ENCODE results near the gene LIMD2.

Gene LIMD2

GRCh38 chr17:63675607-63676546 is 24.0 kb downstream of the LIMD2 start:
- H3K9ac ChIP-seq (ENCODE audit: low read depth, low read length), result 0 out of 2 replicates have a peak overlapping the region, but pooled peaks have one; percentile 2
- H3K4me3 ChIP-seq (ENCODE audit: low read length), result no peak overlapping the region

GRCh38 chr17:63675231-63675606 is 24.7 kb downstream of the LIMD2 start:
- peaks cover 21% of the 10 kb centered on the region for H3K4me1 ChIP-seq (ENCODE audit: insufficient read depth, low read length)
- no peaks in the 10 kb centered on the region for H3K9me3 ChIP-seq (ENCODE audit: insufficient read depth, low read depth, low read length)
- no peaks in the 10 kb centered on the region for H3K36me3 ChIP-seq (ENCODE audit: insufficient read depth, low read depth, low read length)
- no peak overlapping the region for H3K4me3 ChIP-seq (ENCODE audit: low read length)
- 0 out of 2 replicates have a peak overlapping the region, but pooled peaks have one; percentile 2 for H3K9ac ChIP-seq (ENCODE audit: low read depth, low read length)
- no peaks in the 10 kb centered on the region for H3K27me3 ChIP-seq (ENCODE audit: insufficient read depth, low read length)
- H3K27ac ChIP-seq (ENCODE audit: low read length), result no peak overlapping the region

More at GRCh38 chr17:63675607-63676546, 24.0 kb downstream of the LIMD2 start:
- peak overlapping the region; percentile 50 for H3K27ac ChIP-seq (ENCODE audit: low read length)
- no peaks in the 10 kb centered on the region for H3K36me3 ChIP-seq (ENCODE audit: insufficient read depth, low read depth, low read length)
- peaks cover 21% of the 10 kb centered on the region for H3K4me1 ChIP-seq (ENCODE audit: insufficient read depth, low read length)
- H3K9me3 ChIP-seq (ENCODE audit: insufficient read depth, low read depth, low read length), result no peaks in the 10 kb centered on the region
- H3K27me3 ChIP-seq (ENCODE audit: insufficient read depth, low read length), result no peaks in the 10 kb centered on the region

- peaks cover 21% of the 10 kb centered on the region for H3K4me1 ChIP-seq (ENCODE audit: insufficient read depth, low read length)
- no peak overlapping the region for H3K9ac ChIP-seq (ENCODE audit: low read depth, low read length)
- no peaks in the 10 kb centered on the region; the same call in 1 of the 2 replicates for H3K36me3 ChIP-seq (ENCODE audit: insufficient read depth, low read depth, low read length)
- H3K27ac ChIP-seq (ENCODE audit: low read length), result no peak overlapping the region
- H3K27me3 ChIP-seq (ENCODE audit: insufficient read depth, low read length), result no peaks in the 10 kb centered on the region
- H3K9me3 ChIP-seq (ENCODE audit: insufficient read depth, low read depth, low read length), result no peaks in the 10 kb centered on the region
- H3K4me3 ChIP-seq (ENCODE audit: low read length), result no peak overlapping the region
Measured at GRCh38 chr17:63672856-63673255, 27.1 kb downstream of the LIMD2 start.

GRCh38 chr17:63665527-63666214 is 34.3 kb downstream of the LIMD2 start:
- H3K4me1 ChIP-seq (ENCODE audit: insufficient read depth, low read length), result no peaks in the 10 kb centered on the region
- H3K9ac ChIP-seq (ENCODE audit: low read depth, low read length), result no peak overlapping the region
- H3K4me3 ChIP-seq (ENCODE audit: low read length), result no peak overlapping the region
- no peaks in the 10 kb centered on the region; the same call in 1 of the 2 replicates for H3K36me3 ChIP-seq (ENCODE audit: insufficient read depth, low read depth, low read length)
- no peaks in the 10 kb centered on the region for H3K27me3 ChIP-seq (ENCODE audit: insufficient read depth, low read length)
- no peak overlapping the region for H3K27ac ChIP-seq (ENCODE audit: low read length)
- no peaks in the 10 kb centered on the region for H3K9me3 ChIP-seq (ENCODE audit: insufficient read depth, low read depth, low read length)

- Histone ChIP-seq H3K4me1 (ENCODE audit: insufficient read depth, low read length) (no peaks in the 10 kb centered on the region), H3K27ac (ENCODE audit: low read length) (no peak overlapping the region), H3K9me3 (ENCODE audit: insufficient read depth, low read depth, low read length) (no peaks in the 10 kb centered on the region), H3K27me3 (ENCODE audit: insufficient read depth, low read length) (no peaks in the 10 kb centered on the region), H3K9ac (ENCODE audit: low read depth, low read length) (no peak overlapping the region), H3K36me3 (ENCODE audit: insufficient read depth, low read depth, low read length) (peaks cover 10% of the 10 kb centered on the region), H3K4me3 (ENCODE audit: low read length) (no peak overlapping the region)
Measured at GRCh38 chr17:63659850-63660249, 40.1 kb downstream of the LIMD2 start.

- Histone ChIP-seq H3K27ac (ENCODE audit: low read length) (no peak overlapping the region), H3K4me3 (ENCODE audit: low read length) (no peak overlapping the region), H3K9ac (ENCODE audit: low read depth, low read length) (no peak overlapping the region), H3K9me3 (ENCODE audit: insufficient read depth, low read depth, low read length) (no peaks in the 10 kb centered on the region), H3K4me1 (ENCODE audit: insufficient read depth, low read length) (no peaks in the 10 kb centered on the region), H3K27me3 (ENCODE audit: insufficient read depth, low read length) (no peaks in the 10 kb centered on the region), H3K36me3 (ENCODE audit: insufficient read depth, low read depth, low read length) (peaks cover 11% of the 10 kb centered on the region)
Measured at GRCh38 chr17:63658366-63658765, 41.6 kb downstream of the LIMD2 start.

- Histone ChIP-seq H3K9me3 (ENCODE audit: insufficient read depth, low read depth, low read length) (no peaks in the 10 kb centered on the region), H3K27ac (ENCODE audit: low read length) (no peak overlapping the region), H3K36me3 (ENCODE audit: insufficient read depth, low read depth, low read length) (peaks cover 17% of the 10 kb centered on the region), H3K27me3 (ENCODE audit: insufficient read depth, low read length) (no peaks in the 10 kb centered on the region), H3K4me3 (ENCODE audit: low read length) (no peak overlapping the region), H3K4me1 (ENCODE audit: insufficient read depth, low read length) (no peaks in the 10 kb centered on the region), H3K9ac (ENCODE audit: low read depth, low read length) (no peak overlapping the region)
Measured at GRCh38 chr17:63657786-63658185, 42.1 kb downstream of the LIMD2 start.

- peaks cover 3% of the 10 kb centered on the region; the same call in 1 of the 2 replicates for H3K4me1 ChIP-seq (ENCODE audit: insufficient read depth, low read length)
Measured at GRCh38 chr17:63653050-63653449, 46.9 kb downstream of the LIMD2 start.

GRCh38 chr17:63652106-63652505 is 47.8 kb downstream of the LIMD2 start:
- no peaks in the 10 kb centered on the region for H3K27me3 ChIP-seq (ENCODE audit: insufficient read depth, low read length)
- H3K36me3 ChIP-seq (ENCODE audit: insufficient read depth, low read depth, low read length), result peaks cover 12% of the 10 kb centered on the region; the same call in 1 of the 2 replicates
- H3K4me1 ChIP-seq (ENCODE audit: insufficient read depth, low read length), result peaks cover 12% of the 10 kb centered on the region
- no peak overlapping the region for H3K9ac ChIP-seq (ENCODE audit: low read depth, low read length)
- H3K4me3 ChIP-seq (ENCODE audit: low read length), result no peak overlapping the region
- no peaks in the 10 kb centered on the region for H3K9me3 ChIP-seq (ENCODE audit: insufficient read depth, low read depth, low read length)
- H3K27ac ChIP-seq (ENCODE audit: low read length), result no peak overlapping the region

More at GRCh38 chr17:63653050-63653449, 46.9 kb downstream of the LIMD2 start:
- no peak overlapping the region for H3K9ac ChIP-seq (ENCODE audit: low read depth, low read length)
- peaks cover 17% of the 10 kb centered on the region for H3K36me3 ChIP-seq (ENCODE audit: insufficient read depth, low read depth, low read length)
- no peaks in the 10 kb centered on the region for H3K27me3 ChIP-seq (ENCODE audit: insufficient read depth, low read length)
- no peaks in the 10 kb centered on the region for H3K9me3 ChIP-seq (ENCODE audit: insufficient read depth, low read depth, low read length)
- H3K27ac ChIP-seq (ENCODE audit: low read length), result no peak overlapping the region
- H3K4me3 ChIP-seq (ENCODE audit: low read length), result no peak overlapping the region

GRCh38 chr17:63649813-63650212 is 50.1 kb downstream of the LIMD2 start:
- Histone ChIP-seq H3K27ac (ENCODE audit: low read length) (no peak overlapping the region), H3K4me1 (ENCODE audit: insufficient read depth, low read length) (peaks cover 16% of the 10 kb centered on the region), H3K4me3 (ENCODE audit: low read length) (no peak overlapping the region)

GRCh38 chr17:63647936-63648335 is 52.0 kb downstream of the LIMD2 start:
- H3K27ac ChIP-seq (ENCODE audit: low read length), result no peak overlapping the region
- peaks cover 6% of the 10 kb centered on the region; the same call in 1 of the 2 replicates for H3K36me3 ChIP-seq (ENCODE audit: insufficient read depth, low read depth, low read length)
- no peaks in the 10 kb centered on the region for H3K27me3 ChIP-seq (ENCODE audit: insufficient read depth, low read length)
- H3K9ac ChIP-seq (ENCODE audit: low read depth, low read length), result no peak overlapping the region
- H3K9me3 ChIP-seq (ENCODE audit: insufficient read depth, low read depth, low read length), result no peaks in the 10 kb centered on the region
- 0 out of 2 replicates have a peak overlapping the region, but pooled peaks have one; percentile 20 for H3K4me3 ChIP-seq (ENCODE audit: low read length)
- H3K4me1 ChIP-seq (ENCODE audit: insufficient read depth, low read length), result peaks cover 16% of the 10 kb centered on the region

More at GRCh38 chr17:63649813-63650212, 50.1 kb downstream of the LIMD2 start:
- Histone ChIP-seq H3K27me3 (ENCODE audit: insufficient read depth, low read length) (no peaks in the 10 kb centered on the region), H3K9ac (ENCODE audit: low read depth, low read length) (no peak overlapping the region), H3K9me3 (ENCODE audit: insufficient read depth, low read depth, low read length) (no peaks in the 10 kb centered on the region), H3K36me3 (ENCODE audit: insufficient read depth, low read depth, low read length) (peaks cover 12% of the 10 kb centered on the region; the same call in 1 of the 2 replicates)

Data from iPS-20b (cell line).